Measurements from ENCODE around the gene MTRR. TPM values are rescaled to one million over a fixed set of nuclear protein-coding genes. Genes with fewer than 3 reads are reported as not detected.

MTRR gene
- total RNA-seq, 3 donors from 2014 or later = 50.5 to 53.7 (median 53.3) TPM

- TF ChIP-seq, protein P1, sequence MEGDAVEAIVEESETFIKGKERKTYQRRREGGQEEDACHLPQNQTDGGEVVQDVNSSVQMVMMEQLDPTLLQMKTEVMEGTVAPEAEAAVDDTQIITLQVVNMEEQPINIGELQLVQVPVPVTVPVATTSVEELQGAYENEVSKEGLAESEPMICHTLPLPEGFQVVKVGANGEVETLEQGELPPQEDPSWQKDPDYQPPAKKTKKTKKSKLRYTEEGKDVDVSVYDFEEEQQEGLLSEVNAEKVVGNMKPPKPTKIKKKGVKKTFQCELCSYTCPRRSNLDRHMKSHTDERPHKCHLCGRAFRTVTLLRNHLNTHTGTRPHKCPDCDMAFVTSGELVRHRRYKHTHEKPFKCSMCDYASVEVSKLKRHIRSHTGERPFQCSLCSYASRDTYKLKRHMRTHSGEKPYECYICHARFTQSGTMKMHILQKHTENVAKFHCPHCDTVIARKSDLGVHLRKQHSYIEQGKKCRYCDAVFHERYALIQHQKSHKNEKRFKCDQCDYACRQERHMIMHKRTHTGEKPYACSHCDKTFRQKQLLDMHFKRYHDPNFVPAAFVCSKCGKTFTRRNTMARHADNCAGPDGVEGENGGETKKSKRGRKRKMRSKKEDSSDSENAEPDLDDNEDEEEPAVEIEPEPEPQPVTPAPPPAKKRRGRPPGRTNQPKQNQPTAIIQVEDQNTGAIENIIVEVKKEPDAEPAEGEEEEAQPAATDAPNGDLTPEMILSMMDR (IDR thresholded peaks at IDR 0.05) = no peak
- H3K9me3 ChIP-seq = no peaks in the 10 kb centered on the region
- ATAC-seq = no peak
- H3K4me1 ChIP-seq (ENCODE audit: low read depth) = no peaks in the 10 kb centered on the region
- H3K4me3 ChIP-seq = no peak overlapping the region
- intact Hi-C loops (cut with DNase I, micrococcal nuclease) = no loop called here
- no peak for DNase-seq
- no peaks in the 10 kb centered on the region for H3K36me3 ChIP-seq (ENCODE audit: low read depth)
These were observed 11.6 kb upstream of the MTRR start for GRCh38 chr5:7857361-7857760.

DNA sequence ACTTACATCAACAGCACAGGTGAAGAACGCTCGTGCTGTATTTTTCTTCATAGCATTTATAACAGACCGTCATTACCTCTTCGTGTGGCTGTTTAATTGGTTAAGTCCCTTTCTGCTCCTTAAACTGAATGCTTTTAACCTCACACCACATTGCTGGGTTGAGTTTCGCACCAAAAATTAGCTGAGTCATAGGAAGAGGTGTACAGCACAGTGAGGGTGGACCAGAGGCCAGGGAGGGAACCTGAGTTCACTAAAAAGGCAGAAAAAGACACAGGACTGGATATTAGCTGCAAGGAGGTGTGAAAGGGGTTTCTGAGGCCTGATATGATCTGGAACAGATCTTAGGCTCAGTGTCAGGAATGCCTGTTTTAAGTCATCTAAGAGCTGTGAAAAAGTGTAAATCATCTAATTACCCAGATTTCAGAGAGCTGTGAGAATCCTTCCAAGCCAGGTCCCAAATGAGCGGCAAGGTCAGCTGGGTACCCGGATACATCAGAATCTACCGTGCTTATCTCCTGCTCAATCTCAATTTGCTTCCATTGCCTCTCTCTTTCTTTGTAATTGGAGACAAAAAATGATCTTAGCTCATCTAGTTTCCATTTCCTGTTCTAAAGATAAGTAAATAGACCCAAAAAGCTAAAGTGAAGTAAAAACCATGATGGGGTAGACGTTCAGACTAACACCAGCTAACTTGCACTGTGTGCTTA lies 10.9 kb upstream of the MTRR start:
- DNase-seq (no peak), ATAC-seq (no peak)
- H3K4me1 ChIP-seq (ENCODE audit: low read depth) = no peaks in the 10 kb centered on the region
- intact Hi-C loops (cut with DNase I, micrococcal nuclease) = no loop called here
- H3K36me3 ChIP-seq (ENCODE audit: low read depth) = no peaks in the 10 kb centered on the region
- no peak overlapping the region for H3K4me3 ChIP-seq
- TF ChIP-seq, protein P1 (IDR thresholded peaks at IDR 0.05) = no peak
- H3K9me3 ChIP-seq = no peaks in the 10 kb centered on the region

DNA sequence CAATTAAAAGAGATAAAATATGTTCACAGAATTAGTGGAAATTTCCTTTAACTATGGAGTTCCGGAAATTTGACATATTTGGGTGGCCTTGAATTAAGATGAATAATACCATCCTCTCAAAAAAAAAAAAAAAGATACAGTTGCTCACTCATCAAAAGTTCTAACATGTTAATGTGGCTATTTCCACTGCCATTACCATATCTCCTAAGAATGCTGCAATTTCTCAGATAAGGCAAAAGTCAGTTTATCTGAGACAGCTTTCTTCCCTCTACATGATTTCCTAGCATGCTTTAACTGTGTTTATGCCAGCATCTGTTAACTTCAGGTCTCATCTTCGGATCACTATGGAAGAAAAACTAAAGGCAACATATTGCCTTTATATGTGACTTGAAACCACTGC lies 2.8 kb upstream of the MTRR start:
- TF ChIP-seq, protein P1 (IDR thresholded peaks at IDR 0.05) = no peak
- intact Hi-C loops (cut with DNase I, micrococcal nuclease) = no loop called here
- Histone ChIP-seq H3K4me1 (ENCODE audit: low read depth) (peaks cover 29% of the 10 kb centered on the region), H3K36me3 (ENCODE audit: low read depth) (no peaks in the 10 kb centered on the region), H3K9me3 (no peaks in the 10 kb centered on the region), H3K4me3 (no peak overlapping the region)
- ATAC-seq = no peak
- DNase-seq = no peak

DNA sequence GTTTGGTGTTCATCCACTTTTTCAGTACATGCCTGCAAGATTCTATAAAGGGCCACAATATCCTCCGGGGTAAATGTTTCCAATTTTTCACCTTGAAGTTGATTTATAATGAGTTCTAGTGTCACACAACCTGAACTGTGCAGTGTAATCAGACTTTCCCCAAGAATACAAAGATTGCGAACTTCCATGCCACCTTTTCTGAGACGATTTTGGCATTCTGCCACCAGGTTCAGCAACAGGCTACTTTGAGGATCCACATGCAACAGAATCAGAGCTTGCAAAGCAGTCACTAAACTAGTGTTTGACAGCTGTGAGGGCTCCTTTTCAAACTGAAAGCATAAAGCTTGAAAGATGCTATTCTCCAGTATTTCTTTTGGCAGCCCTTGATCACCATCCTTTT lies 1.7 kb upstream of the MTRR start:
- peaks cover 33% of the 10 kb centered on the region for H3K4me1 ChIP-seq (ENCODE audit: low read depth)
- intact Hi-C loops (cut with DNase I, micrococcal nuclease) = no loop called here

DNA sequence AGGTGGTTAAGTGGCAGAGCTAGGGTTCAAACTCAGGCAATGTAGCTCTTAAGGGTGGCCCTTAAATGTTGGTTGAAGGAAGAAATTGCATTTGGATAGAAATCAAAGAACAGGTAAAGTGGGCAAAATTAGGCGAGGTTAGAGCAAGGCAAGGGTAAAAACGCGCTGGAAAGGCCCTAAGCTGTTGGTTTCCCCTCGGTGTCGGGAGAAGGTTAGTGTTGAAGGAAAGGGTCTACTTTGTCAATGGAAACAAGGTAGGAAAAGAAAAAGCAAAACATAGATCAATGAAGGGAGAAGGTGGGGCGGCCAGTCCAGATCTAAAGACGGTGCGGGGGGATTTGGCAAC lies 548 bp upstream of the MTRR start:
- Histone ChIP-seq H3K36me3 (ENCODE audit: low read depth) (no peaks in the 10 kb centered on the region), H3K9me3 (no peaks in the 10 kb centered on the region), H3K4me1 (ENCODE audit: low read depth) (peaks cover 35% of the 10 kb centered on the region), H3K4me3 (peak overlapping the region; percentile 95)
- DNase-seq = no peak
- TF ChIP-seq, protein P1 (IDR thresholded peaks at IDR 0.05) = no peak
- intact Hi-C loops (cut with DNase I, micrococcal nuclease) = no loop called here
- peak; percentile 2 for ATAC-seq

More for the DNA sequence above, 1.7 kb upstream of the MTRR start:
- TF ChIP-seq, protein P1 (IDR thresholded peaks at IDR 0.05) = no peak
- Histone ChIP-seq H3K36me3 (ENCODE audit: low read depth) (no peaks in the 10 kb centered on the region), H3K4me3 (no peak overlapping the region), H3K9me3 (no peaks in the 10 kb centered on the region)
- DNase-seq = no peak
- ATAC-seq = no peak

Measured in mucosa of descending colon (tissue), 3 donors.